Panc1 (cell line): ENCODE measurements around the gene GIMAP1. TPM values are rescaled to one million over a fixed set of nuclear protein-coding genes. Genes with fewer than 3 reads are reported as not detected.

Experiments used
- ATAC-seq: fragments of 200-7000 bp; cut with Tn5 transposase; 2 replicates; pipeline ENCODE4 v1.9.1; 2020; ENCODE audit warnings: mild to moderate bottlenecking, moderate library complexity
- BruUV-seq: library from RNA; stranded (reverse); fragments of 400-500 nt; replicated peaks from 2 replicates; lab custom pipeline; 2021; lab: Mats Ljungman, UMichigan
- CTCF ChIA-PET: fragments of 300-600 bp; sonication (Branson Sonifier 250); formaldehyde crosslinking; loops from one replicate; lab custom pipeline; 2022; ENCODE audit warnings: antibody characterized with exemption; lab: Charles Lee
- POLR2A ChIA-PET: fragments of 300-600 bp; sonication (Branson Sonifier 250); formaldehyde crosslinking; loops from one replicate; lab custom pipeline; 2022; ENCODE audit warnings: antibody characterized with exemption; lab: Charles Lee
- DNase-seq: peaks from one replicate; pipeline ENCODE4 v3.0.0-alpha.2; 2010; ENCODE audit warnings: low read depth, low spot score
- H3K27ac ChIP-seq: 2 replicates; pipeline ENCODE4 v1.5.1; 2011; ENCODE audit warnings: mild to moderate bottlenecking, low read length, inconsistent platforms
- H3K27me3 ChIP-seq: fragments of 200-500 bp; sonication (Bioruptor generic); 2 replicates; pipeline ENCODE4 v1.6.0; 2014; ENCODE audit warnings: low read length, inconsistent platforms; ENCODE audit not compliant: control insufficient read depth, insufficient read depth
- H3K36me3 ChIP-seq: fragments of 200-500 bp; sonication (Bioruptor generic); 2 replicates; pipeline ENCODE4 v1.5.1; 2014; ENCODE audit warnings: inconsistent platforms, mild to moderate bottlenecking, low read length, moderate library complexity; ENCODE audit not compliant: control insufficient read depth, insufficient read depth
- H3K4me1 ChIP-seq: 2 replicates; pipeline ENCODE4 v1.5.1; 2011; ENCODE audit warnings: inconsistent platforms, mild to moderate bottlenecking, low read length, moderate library complexity; ENCODE audit not compliant: control insufficient read depth, insufficient read depth
- H3K4me3 ChIP-seq, 2 experiments: 2 replicates each; pipeline ENCODE4 v1.5.1; 2011 to 2012; ENCODE audit warnings: low read depth in 2 of 2, low read length in 2 of 2, mild to moderate bottlenecking in 2 of 2, inconsistent platforms in 1 of 2, moderate library complexity in 1 of 2
- H3K9me3 ChIP-seq: fragments of 200-500 bp; sonication (Bioruptor generic); 2 replicates; pipeline ENCODE4 v1.5.1; 2014; ENCODE audit warnings: low read depth, mild to moderate bottlenecking, inconsistent platforms, low read length, moderate library complexity; ENCODE audit not compliant: control insufficient read depth, insufficient read depth
- CTCF ChIP-seq: fragments of 450-650 bp; IDR thresholded peaks from 2 replicates; pipeline ENCODE4 v1.5.1; 2017; ENCODE audit warnings: mild to moderate bottlenecking
- POLR2AphosphoS5 ChIP-seq: IDR thresholded peaks from 2 replicates; pipeline ENCODE4 v1.6.1; 2012; ENCODE audit warnings: mild to moderate bottlenecking, low read depth, low read length, moderate library complexity
- REST ChIP-seq, 2 experiments: IDR thresholded peaks; 2 replicates each; pipeline ENCODE4 v1.6.1; 2011 to 2012; ENCODE audit warnings: low read depth in 2 of 2, control low read depth in 1 of 2, low read length in 1 of 2, mild to moderate bottlenecking in 1 of 2, moderate library complexity in 1 of 2; ENCODE audit not compliant: insufficient read depth in 1 of 2
- SIN3A ChIP-seq: IDR thresholded peaks from 2 replicates; pipeline ENCODE4 v1.6.1; 2012; ENCODE audit warnings: low read depth, mild to moderate bottlenecking, low read length, moderate library complexity, borderline replicate concordance; ENCODE audit not compliant: insufficient read depth
- TCF7L2 ChIP-seq: IDR thresholded peaks from 2 replicates; pipeline ENCODE4 v1.6.1; 2011; ENCODE audit warnings: mild to moderate bottlenecking, low read depth, low read length, inconsistent platforms
- in situ Hi-C: cut with HindIII; loops from 2 replicates; pipeline ENCODE4 v1.10.0; 2016; ENCODE audit warnings: low sequenced_read_pairs, low pct_unique_long_range_greater_than_20kb
- intact Hi-C: fragments of 100-400 bp; cut with micrococcal nuclease; formaldehyde crosslinking; loops from one replicate; pipeline ENCODE4 v1.10.0; 2022; ENCODE audit not compliant: unreplicated experiment
- total RNA-seq: library from RNA; stranded (reverse); gene quantifications from one replicate; pipeline ENCODE4 v1.2.1, GENCODE V29; 2021; ENCODE audit not compliant: unreplicated experiment

The GIMAP1 gene
- total RNA-seq, 1 experiment from 2014 or later: 0.05 TPM

GRCh38 chr7:150766334-150766709 lies 49.9 kb downstream of the GIMAP1 start:
- intact Hi-C loops (no loop called here), in situ Hi-C loops (no loop called here)
- H3K27me3 ChIP-seq: no peaks in the 10 kb centered on the region; the same call in 1 of the 2 replicates
- DNase-seq (no peak), ATAC-seq (no peak)
- no peaks in the 10 kb centered on the region for H3K9me3 ChIP-seq
- H3K27ac ChIP-seq: no peak overlapping the region
- ChIA-PET POLR2A (no interaction called here), CTCF (no interaction called here)
- no peak overlapping the region for H3K4me3 ChIP-seq
- H3K36me3 ChIP-seq: no peaks in the 10 kb centered on the region
- H3K4me1 ChIP-seq: no peaks in the 10 kb centered on the region
- BruUV-seq: no TSS peak
- TF ChIP-seq TCF7L2 (no peak), POLR2AphosphoS5 (no peak), REST (IDR thresholded peaks at IDR 0.05; ENCODE audit: insufficient read depth in 1 of 2, low read depth in 2 of 2, low read length in 1 of 2) (no peak), CTCF (no peak), SIN3A (no peak)

GRCh38 chr7:150769768-150770167 lies 53.4 kb downstream of the GIMAP1 start:
- Histone ChIP-seq H3K27ac (no peak overlapping the region), H3K9me3 (no peaks in the 10 kb centered on the region), H3K36me3 (no peaks in the 10 kb centered on the region), H3K4me3 (no peak overlapping the region), H3K27me3 (no peaks in the 10 kb centered on the region), H3K4me1 (no peaks in the 10 kb centered on the region)
- BruUV-seq: no TSS peak
- TF ChIP-seq SIN3A: no peak
- TF ChIP-seq TCF7L2: no peak
- no peak for TF ChIP-seq POLR2AphosphoS5
- no peak for TF ChIP-seq CTCF
- no peak for TF ChIP-seq REST (IDR thresholded peaks at IDR 0.05; ENCODE audit: insufficient read depth in 1 of 2, low read depth in 2 of 2, low read length in 1 of 2)
- DNase-seq (no peak), ATAC-seq (no peak)
- intact Hi-C loops (no loop called here), in situ Hi-C loops (no loop called here)
- CTCF ChIA-PET: no interaction called here
- POLR2A ChIA-PET: no interaction called here

Other genes starting within 250 kb of the GIMAP1 start
- 0.33 TPM for gene GIMAP7, start 201.7 kb upstream of the GIMAP1 start, total RNA-seq
- gene GIMAP4, start 149.2 kb upstream of the GIMAP1 start, total RNA-seq: 0.26 TPM
- 0.23 TPM for gene GIMAP6, start 84.2 kb upstream of the GIMAP1 start, total RNA-seq
- gene GIMAP2, start 30.9 kb upstream of the GIMAP1 start, total RNA-seq: 1.5 TPM
- gene GIMAP5, start 20.8 kb downstream of the GIMAP1 start, total RNA-seq: 0.51 TPM
- gene TMEM176B, start 83.8 kb downstream of the GIMAP1 start, total RNA-seq: 0.31 TPM
- 0.39 TPM for gene TMEM176A, start 84.2 kb downstream of the GIMAP1 start, total RNA-seq
- 0.15 TPM for gene AOC1, start 135.9 kb downstream of the GIMAP1 start, total RNA-seq